D721Med (cell line): ENCODE measurements around the gene FAM118A.
"Not testable (repeated sequence)": the region's sequence is repeated elsewhere in the genome, so short reads cannot be mapped to it uniquely, and the experiment has no call there.

Source experiments
- DNase-seq: peaks from one replicate; pipeline ENCODE4 v3.0.0; 2011; ENCODE audit warnings: low spot score; ENCODE audit not compliant: insufficient read length
- FAIRE-seq: peaks from 2 replicates; lab custom pipeline; 2011; peaks lifted over from hg19 to GRCh38; lab: Jason Lieb, UNC
- TF ChIP-seq, protein P1 (sequence below): IDR thresholded peaks from 2 replicates; pipeline ENCODE4 v1.5.1; 2012; ENCODE audit warnings: mild to moderate bottlenecking, control low read depth; ENCODE audit not compliant: insufficient read depth; ENCODE audit errors: missing control alignments

Gene FAM118A

DNA sequence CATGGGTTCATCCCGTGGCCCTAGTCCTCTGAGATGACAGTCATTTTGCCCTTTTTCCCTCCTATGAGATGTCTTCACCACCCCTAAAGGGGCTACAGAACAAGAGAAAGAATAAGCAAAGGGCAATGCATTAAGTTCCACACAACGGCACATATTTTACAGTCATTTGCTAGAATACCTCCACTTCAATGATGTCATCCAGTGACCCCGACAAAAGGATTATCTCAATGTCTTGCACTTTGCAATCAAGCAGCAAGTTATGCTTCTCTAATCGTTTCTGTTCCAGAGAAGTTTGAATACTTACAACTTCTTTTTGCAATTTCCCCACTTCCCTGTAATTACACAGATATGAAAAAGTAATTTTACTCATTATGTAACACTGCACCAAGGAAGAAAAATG is 49.9 kb downstream of the FAM118A start:
- TF ChIP-seq, protein P1, sequence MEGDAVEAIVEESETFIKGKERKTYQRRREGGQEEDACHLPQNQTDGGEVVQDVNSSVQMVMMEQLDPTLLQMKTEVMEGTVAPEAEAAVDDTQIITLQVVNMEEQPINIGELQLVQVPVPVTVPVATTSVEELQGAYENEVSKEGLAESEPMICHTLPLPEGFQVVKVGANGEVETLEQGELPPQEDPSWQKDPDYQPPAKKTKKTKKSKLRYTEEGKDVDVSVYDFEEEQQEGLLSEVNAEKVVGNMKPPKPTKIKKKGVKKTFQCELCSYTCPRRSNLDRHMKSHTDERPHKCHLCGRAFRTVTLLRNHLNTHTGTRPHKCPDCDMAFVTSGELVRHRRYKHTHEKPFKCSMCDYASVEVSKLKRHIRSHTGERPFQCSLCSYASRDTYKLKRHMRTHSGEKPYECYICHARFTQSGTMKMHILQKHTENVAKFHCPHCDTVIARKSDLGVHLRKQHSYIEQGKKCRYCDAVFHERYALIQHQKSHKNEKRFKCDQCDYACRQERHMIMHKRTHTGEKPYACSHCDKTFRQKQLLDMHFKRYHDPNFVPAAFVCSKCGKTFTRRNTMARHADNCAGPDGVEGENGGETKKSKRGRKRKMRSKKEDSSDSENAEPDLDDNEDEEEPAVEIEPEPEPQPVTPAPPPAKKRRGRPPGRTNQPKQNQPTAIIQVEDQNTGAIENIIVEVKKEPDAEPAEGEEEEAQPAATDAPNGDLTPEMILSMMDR, result no peak
- FAIRE-seq, result no peak
- no peak for DNase-seq

DNA sequence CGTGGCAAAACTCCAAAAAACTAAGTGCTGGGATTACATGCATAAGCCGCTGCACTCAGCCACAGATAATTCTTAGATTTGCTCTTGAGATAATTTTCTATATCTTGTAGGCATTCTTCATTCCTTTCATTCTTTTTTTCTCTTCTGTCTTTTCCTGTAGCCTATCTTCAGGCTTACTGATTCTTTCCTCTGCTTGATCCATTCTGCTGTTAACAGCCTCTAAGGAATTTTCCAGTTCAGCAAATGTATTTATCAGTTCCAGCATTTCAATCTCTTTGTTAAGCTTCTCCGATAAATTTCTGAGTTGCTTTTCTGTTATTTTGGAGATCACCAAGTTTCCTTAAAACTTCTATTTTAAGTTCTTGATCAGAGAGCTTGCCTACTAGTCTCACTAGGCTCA is 57.0 kb downstream of the FAM118A start:
- FAIRE-seq (no peak), DNase-seq (no peak)
- TF ChIP-seq, protein P1, result no peak

DNA sequence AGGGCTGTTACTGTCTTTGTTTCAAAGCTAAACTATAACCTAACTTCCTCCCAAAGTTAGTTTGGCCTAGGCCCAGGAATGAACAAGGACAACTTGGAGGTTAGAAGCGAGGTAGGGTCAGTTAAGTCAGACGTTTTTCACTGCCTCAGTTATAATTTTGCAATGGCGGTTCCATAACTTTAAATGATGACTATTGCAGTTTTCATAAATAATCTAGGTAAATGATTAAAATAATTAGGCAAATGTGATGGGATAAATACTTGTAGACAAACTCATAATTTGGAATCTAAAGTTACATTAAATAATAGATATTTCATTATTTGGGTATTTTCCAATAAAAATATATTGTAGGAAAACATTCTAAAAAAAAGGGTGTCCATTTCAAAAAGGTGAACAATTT is 63.9 kb downstream of the FAM118A start:
- FAIRE-seq, DNase-seq: not testable (repeated sequence)

DNA sequence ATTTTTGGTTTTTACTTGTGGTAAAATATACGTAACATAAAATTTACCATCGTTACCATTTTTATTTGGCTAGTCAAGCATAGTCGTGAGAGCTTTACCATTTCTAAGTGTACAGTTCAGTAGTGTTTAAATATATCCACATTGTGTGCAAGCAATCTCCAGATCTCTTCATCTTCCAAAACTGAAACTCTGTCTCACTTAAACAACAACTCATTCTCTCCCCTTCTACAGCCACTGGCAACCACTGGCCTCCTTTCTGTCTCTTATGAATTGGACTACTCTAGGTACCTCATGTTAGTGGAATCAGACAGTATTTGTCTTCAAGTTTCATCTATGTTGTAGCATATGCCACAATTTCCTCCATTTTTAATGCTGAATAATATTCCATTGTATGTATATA is 66.3 kb downstream of the FAM118A start:
- DNase-seq (no peak), FAIRE-seq (no peak)
- TF ChIP-seq, protein P1, result no peak

DNA sequence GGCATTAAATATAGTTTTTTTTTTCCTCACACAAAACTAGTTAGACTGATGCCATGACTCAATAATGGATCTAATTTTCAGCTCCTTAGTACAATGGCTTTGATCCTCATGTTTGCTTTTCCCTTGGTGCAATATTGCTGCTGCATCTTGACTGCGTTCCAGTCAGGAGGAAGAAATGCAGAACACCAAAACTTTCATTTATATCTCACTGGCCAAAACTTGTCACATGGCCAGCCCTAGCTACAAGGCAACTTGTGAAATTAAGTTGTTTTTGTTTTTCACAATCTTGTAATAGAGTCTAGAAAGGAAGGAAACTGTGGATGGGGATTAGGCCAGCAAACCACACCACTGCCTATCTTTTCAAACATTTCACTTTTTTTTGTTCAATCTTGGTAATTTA is 67.0 kb downstream of the FAM118A start:
- TF ChIP-seq, protein P1, result no peak
- FAIRE-seq, result no peak

DNA sequence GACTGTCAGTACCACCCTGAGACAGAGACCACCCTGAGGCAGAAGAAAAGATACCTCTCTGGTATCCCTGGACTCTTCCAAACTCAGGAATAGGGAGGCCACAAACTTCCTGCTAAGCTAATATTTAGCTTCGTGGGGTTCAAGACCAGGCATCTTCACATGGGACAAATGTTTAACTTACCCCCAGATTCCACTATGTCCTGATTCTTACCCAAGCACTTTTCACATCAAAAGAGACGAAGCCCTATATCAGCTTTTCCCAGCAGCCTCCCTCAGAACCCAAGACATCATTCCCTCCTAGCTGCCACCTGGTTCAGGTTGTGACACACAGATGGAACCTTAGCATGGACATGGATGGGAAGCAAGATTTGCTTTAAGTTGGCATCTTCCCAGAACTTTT is 71.6 kb downstream of the FAM118A start:
- DNase-seq (no peak), FAIRE-seq (no peak)
- TF ChIP-seq, protein P1, result no peak

More for the DNA sequence above, 67.0 kb downstream of the FAM118A start:
- no peak for DNase-seq

DNA sequence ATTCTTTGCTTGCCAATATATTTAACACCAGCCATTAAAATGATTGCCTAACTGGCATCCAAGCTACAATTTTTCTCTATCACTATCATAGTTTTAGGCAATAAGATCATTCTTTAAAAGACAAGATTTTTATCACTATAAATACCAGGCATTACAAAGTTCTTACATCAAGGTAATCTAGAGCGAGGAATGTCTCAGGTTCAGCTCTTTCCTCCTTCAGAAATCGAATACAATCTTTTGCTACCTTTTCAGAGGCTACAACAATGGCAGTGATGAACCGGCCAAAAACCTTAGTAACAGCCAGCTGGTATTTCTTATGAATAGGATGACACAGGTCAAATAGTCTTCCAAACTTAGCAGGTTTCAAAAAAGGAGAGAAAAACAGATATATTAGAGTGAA is 79.8 kb downstream of the FAM118A start:
- DNase-seq (no peak), FAIRE-seq (no peak)
- TF ChIP-seq, protein P1, result no peak
